Posterior cingulate gyrus (tissue), 11 donors: Measurements from ENCODE around the gene B3GNT3.

ENCODE experiments used
- DNase-seq, 10 donors: peaks; one replicate each; pipeline versions ENCODE4 v3.0.0 to v3.0.0-alpha.2; 2020 to 2021; ENCODE audit warnings: mixed read lengths in 3 of 10
- intact Hi-C: fragments of 100-400 bp; cut with DNase I; formaldehyde crosslinking; loops from one replicate; pipeline ENCODE4 v1.15.1; 2023

The B3GNT3 gene

DNA sequence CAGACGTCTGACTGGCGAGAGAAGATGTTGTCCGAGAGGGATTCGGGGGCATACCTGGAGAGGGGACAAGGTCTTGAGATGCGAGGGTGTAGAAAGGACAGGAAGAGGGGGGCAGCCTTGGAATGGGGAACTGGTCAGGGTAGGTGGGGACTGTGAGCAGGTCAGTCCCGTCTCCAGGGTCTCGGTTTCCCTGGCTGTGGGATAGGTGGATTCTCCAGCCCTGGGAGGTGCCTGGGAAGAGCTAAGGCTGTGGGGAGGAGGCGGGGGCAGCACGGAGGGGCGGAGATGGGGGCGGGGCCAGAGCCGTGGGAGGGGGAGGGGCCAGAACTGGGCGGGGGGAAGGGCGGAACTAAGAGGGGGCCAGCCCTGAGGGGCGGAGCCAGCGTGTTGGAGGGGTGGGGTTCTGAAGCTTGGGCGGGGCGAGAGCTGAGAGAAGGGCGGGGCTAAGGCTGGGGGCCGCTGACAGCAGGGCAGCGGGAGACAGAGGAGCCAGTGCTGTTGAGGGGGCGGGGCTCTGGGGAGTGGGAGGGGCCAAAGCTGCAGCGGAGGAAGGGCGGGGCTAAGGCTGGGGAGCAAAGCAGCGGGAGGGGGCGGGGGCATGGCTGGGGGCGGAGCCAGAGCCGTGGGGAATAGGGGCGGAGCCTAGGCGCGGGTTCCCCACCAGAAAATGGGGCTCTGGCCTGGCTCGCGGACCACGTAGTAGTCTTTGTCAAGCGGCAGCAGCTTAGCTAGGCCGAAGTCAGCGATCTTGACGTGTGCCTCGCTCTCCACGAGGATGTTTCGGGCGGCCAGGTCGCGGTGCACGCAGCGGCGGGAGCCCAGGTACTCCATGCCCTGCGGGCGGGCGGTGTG, 35.9 kb downstream of the B3GNT3 start:
- intact Hi-C loops = no loop called here
- DNase-seq = peak; percentile 48 to 99 (median 89)

DNA sequence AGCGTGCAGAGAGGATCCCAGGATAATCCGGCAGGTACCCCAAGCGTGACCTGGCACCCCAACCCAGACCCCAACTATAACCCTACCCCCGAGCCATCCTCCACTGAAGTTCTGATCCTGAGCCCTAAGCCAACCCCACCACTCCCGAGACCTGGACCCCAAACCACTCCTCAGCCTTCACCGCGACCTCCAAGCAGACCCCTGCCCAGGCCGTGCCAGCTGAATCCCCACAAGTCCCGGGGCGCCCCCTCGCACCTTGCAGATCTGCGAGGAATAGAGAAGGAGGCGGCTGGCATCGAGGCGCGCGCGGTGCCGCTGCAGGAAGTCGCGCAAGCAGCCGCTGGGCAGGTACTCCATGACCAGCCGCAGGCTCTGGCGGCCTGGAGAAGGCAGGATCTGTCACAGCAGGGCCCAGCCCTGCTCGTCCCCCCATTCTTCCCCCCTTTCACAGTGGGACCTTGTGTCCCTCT, 36.5 kb downstream of the B3GNT3 start:
- peak in 5 of 10 donors; percentile 11 to 88 (median 23) for DNase-seq
- intact Hi-C loops = no loop called here

DNA sequence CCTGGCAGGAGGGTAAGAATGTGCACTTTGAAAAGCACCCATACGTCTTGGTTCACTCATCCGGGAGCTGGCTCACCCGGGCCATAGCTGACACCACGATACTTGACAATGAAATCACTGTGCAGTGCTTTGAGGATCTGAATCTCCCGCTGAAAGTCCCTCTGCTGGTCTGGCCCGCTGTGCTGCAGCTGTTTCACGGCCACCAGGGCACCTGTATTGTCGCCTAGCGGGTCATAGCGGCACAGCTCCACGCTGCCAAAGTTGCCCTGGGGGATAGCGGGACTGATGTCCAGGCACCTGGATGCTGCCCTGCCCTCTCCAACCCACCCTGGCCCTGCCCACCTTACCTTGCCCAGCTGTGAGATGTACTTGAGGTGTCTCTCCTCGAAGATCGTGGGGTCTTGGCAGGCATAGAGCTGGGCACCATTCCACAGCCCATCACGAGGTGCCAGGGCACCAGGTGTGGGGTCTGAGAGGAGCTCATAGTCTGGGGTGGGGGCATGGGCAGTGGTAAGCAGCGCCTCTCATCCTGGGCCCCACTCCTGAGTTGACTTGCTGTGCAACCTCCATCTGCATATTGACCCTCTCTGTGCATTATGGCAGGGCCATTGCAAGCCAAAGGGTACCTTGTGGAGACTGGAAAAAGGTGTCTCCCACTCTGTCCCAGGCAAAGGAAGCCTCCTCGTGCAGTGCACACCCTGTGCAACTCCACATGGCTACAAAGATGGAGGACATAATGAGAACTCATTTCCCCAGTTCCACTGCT, 37.7 kb downstream of the B3GNT3 start:
- intact Hi-C loops = no loop called here

DNA sequence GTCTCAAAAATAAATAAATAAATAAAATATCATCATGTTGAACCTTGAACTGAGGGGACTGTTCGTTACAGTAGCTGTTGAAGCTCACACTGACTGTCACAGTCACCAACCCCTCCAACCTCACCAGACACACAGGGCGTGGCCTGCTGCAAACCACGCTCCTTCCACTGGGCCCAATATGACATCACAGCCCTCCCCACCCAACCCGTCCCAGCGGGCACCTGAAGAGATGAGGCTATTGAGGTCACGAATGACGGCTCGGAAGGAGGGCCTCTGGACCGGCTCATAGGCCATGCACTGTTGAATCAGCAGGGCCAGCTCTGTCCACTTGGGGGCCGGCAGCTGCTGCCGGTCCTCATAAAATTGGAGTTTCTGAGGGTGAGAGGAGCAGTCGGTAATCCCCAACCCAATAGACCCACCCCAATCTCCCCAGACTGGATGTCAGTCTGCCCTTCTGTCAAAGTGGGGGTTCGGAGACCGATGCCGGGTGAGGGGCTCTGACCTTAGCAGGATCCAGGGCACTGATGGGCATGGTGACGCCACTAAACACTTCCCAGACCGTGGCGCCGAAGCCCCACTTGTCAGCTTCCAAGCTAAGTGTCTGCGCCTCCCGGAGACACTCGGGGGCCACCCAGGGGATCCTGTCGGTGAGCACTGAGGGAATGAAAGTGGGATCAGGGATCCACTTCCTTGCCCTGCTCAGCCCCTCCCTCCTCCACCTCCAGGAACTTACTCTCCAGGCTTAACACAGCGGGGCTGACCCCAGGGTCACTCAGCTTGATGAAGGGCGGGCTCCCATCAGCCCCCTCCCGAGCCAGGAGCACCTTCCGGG, 39.6 kb downstream of the B3GNT3 start:
- intact Hi-C loops = no loop called here
- no peak for DNase-seq

More for the DNA sequence above, 37.7 kb downstream of the B3GNT3 start:
- no peak for DNase-seq

DNA sequence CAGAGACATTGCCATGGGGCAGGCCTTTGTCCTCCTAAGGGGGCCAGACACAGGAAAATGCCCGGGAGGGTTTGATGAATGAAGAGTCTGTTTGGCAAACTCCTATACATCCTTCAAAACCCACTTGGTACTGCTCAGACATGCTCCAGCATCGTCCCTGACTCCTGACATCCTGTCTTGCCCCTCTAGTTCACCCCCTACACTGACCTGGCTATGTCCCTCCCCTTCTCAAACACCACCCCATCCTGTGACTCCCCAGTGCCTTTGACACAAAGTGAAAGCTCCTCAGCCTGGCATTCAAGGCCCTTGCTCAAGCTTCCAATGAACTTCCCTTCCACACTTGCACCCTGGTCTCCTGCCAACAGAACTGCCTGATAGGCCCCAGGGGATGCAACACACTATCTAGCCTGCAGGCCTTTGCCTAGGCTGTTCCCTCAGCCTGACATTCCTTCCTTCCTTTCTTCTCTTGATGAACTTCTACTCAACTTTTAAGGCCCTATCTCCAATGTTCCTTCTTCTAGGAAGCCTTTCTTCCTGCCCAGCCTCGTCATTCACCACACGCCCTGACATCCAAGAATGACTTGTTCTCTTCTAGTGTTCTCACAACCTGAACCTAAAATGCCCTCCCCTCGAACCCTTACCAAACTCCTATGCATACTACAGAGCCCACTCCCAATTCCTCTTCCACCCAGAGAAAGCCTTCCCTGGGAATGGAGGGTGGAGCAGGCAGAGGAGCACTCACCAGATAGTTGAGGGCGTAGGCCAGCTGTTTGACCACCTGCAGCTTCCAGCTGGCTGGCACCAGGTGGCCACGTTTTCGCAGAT, 40.5 kb downstream of the B3GNT3 start:
- intact Hi-C loops = no loop called here
- no peak for DNase-seq

DNA sequence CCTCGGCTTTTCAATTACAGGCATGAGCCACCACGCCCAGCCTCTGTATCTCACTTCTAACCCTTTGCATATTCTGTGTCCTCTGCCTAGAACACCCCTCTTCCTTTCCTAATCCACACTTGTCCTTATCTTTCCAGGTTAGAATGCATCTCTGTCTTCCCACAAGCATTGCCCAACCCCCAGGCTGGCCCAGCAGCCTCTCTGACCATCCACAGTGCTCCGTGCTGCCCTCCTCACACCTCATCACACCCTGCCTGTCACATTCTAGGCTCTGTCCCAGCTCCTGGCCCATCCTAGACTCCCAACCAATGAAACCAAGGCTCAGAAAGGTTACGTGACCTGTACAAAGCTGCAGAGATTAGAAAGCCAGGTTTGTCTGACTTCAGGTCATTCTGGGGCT, 41.6 kb downstream of the B3GNT3 start:
- no peak for DNase-seq
- intact Hi-C loops = no loop called here

DNA sequence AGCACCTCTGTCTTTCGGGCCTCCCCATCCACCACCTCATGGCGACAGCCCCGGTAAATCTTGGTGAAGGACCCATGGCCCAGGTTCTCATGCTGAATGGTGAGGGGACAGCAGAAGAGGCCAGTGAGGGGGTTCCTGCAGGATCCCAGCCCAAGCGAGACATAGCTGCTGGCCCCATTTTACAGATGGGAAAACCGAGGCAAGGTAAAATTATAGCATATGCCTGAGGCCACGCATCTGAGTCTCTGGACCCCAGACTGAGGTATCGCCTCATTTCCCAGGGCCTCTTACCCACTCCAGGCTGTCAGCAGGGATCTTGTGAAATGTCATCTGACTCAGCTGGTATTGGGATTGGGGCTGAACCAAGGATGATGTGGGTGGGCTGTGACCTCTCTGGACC, 43.0 kb downstream of the B3GNT3 start:
- intact Hi-C loops = no loop called here
- DNase-seq = no peak

GRCh38 chr19:17840019-17840418, 45.1 kb downstream of the B3GNT3 start:
- intact Hi-C loops = no loop called here
- DNase-seq = no peak

- DNase-seq = no peak
- intact Hi-C loops = no loop called here
These were observed 46.5 kb downstream of the B3GNT3 start for GRCh38 chr19:17841371-17841809.

DNA sequence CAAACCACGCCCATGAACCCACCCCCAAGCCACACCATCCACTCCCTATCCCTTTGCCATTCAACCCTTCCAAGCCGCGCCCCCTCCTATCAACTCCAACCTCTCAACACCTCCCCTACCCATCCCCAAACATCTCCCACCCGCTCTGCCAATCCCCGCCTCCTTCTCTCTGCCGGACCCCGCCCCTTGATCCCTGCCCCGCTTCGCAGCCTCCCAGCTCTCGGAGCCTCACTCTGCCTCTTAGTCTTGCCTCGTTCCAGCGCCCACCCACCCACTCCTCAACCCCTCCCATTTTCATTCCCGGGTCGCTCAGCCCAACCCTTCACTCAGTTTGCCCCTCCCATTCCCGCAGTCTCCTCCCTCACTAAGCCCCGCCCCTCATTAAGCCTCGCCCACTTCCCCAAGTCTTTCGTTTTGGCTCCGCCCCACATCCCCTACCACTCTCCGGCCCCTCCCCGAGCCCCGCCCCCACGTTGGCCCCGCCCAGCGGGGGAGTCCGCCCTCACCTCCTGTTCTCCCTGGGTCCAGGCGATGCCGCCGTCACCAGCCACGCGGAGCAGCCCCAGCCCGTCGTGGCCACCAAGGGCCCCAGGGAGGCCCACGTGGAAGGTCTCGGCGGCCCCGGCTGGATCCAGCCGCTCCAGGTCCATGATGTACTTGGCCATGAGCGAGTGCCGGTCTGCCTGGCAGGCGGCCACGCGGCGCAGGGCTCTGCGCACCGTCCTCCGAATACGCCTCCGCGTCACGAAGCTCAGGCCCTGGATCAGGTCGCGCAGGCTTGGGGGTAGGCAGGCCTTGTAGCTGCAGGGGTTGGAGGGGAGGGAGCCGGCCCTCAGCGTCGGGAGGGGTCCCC, 47.1 kb downstream of the B3GNT3 start:
- intact Hi-C loops = no loop called here
- DNase-seq = peak; percentile 26 to 96 (median 78)

DNA sequence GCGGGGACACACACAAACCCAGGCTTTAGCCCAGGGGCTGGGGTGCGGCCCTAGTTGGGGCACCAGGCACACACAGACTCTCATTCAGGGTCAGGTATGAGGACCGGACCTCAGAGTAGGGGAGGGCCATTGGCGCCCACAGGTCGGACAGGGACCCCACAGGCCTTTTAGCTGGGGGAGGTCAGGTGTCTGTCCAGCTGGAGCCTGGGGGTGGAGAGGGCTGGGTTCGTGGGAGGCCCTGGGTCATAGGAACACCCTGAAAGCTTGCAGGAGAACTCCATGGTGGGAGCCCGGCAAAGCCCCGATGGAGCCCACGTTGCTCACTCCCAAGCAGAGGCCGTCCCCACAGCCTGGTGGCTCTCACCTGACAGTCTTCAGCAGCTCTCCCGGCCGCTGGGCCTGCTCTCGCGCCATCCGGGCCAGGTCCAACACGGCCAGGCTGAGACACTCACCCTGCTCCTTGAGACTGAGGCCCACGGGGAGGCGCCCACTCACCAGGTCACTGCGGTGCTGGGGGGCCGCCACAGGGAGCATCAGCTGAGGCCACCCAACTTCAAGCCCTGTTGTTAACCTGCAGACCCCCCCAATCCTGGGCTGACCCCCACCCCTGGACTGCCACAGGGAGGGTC, 47.8 kb downstream of the B3GNT3 start:
- no peak for DNase-seq
- intact Hi-C loops = no loop called here

GRCh38 chr19:17843292-17843827, 48.4 kb downstream of the B3GNT3 start:
- intact Hi-C loops = no loop called here
- no peak for DNase-seq

DNA sequence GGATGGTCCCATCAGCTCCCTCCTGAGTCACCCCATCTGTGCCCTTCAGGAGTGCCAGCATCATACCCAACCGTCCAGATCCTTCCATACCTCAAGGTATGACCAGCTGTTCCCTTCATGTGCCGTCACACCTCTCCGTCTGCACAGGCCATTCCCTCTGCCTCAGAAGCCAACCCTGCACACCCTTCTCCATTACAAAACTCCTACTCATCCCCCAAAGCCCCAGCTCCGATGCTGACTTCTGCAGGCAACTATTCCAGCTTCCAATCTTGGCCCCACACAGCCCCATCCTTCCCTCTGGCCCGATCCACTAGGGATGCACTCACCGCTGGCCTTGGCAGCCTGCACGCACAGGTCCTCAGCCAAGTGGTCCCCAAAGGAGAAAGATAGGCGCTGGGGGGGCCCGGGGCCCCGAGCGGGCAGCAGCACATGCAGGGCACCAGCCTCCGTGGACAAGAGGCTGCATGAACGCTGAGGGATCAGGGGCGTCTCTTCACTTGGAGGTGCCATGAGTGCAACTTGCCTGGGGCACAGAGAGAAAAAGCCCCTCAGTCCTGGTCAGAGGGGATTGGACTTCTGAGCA, 49.1 kb downstream of the B3GNT3 start:
- intact Hi-C loops = no loop called here
- DNase-seq = no peak

GRCh38 chr19:17846146-17846545, 51.2 kb downstream of the B3GNT3 start:
- DNase-seq = no peak
- intact Hi-C loops = no loop called here

DNA sequence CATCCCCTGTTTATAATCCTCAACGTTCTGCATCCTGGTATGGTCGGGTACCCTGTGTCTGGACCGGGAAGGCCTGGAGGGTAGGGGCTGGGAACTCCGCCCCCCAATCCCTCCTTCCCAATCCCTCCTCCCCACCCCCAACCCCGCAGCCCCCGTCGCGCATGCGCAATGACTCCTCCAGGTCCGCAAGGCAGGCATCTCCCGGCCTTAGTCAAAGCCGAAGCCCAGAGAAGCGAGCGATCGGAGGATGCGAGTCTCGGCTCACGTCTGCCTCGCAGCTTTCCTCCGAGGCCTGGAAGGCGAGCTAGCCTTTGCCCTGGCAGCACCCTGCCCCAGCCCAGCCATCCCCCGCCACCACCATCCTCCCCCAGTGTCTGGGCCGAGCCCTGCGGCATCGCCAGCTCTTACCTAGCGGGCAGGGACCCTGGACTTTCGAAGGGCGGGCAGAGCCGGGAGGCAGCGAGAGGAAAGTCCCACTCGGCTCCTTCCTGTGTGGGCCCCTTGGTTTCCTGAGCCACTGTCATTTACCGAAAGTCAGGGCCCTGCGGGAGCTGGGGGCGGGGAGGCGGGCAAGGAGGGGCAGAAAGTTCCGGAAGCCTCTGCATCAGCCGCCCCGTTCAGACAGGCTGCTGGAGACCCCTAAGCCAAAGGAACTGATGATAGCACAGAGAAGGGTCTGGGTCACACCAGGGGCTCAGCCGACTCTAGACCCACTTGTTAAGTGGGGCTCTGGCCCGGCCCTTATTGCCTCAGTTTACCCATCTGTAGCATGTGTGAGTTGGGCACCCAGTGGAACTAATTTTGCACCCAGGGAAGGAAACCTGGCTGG, 52.8 kb downstream of the B3GNT3 start, which contains the start of gene JAK3:
Gene JAK3, minus strand, starts transcription at position 445 of the 829 bp plus-strand sequence. CDS start 3,565 bp downstream, outside the sequence.
- intact Hi-C loops = no loop called here

GRCh38 chr19:17848595-17849292, 53.8 kb downstream of the B3GNT3 start:
- DNase-seq = no peak
- intact Hi-C loops = no loop called here

More for the DNA sequence above, 52.8 kb downstream of the B3GNT3 start, which contains the start of gene JAK3:
- DNase-seq = peak in 9 of 10 donors; percentile 19 to 93 (median 55)
